NCI-H345 treated with DMSO at 0.1 percent for 48 hours (cell line): ENCODE data around the gene CCN6.
"Not testable (repeated sequence)": the region's sequence is repeated elsewhere in the genome, so short reads cannot be mapped to it uniquely, and the experiment has no call there.

Experiments
- DNase-seq: peaks from one replicate; lab custom pipeline; 2025; ENCODE audit not compliant: unreplicated experiment; lab: John Stamatoyannopoulos, UW

Gene CCN6

DNA sequence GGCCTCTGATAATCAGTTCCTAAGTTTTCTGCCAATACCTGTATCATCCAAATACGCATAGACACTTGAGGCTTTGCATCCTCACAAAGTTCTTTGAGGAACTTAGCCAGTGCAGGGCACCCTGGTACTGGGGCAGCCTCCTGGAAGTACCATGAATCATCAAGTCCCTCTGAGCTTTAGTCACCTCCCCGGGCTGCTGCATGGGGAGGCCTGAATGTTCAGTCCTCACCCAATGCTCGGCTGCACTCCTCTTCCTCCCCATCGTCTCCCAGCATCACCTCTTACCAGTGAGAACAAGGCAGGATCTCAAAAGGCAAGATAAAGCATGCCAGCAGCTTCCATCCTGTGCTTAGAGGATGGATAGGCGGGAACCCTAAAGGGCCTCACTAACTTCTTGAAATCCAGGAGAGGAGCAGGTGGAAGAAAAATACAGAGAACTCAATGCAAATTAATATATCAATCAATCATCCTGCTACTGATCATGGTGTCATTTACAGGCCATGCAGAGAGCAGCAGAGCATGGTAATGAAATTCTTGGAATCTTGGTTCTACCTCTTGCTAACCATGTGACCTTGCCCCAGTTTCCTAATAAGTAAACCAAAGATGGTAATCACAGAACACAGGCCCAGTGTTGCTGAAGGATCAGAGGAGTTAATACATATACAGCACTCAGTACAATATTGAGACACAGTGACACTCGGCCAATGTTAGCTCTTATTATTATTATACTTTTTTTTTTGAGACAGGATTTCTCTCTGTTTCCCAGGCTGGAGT, 4.7 kb upstream of the CCN6 start:
- no peak for DNase-seq

- no peak for DNase-seq
These were observed 3.9 kb upstream of the CCN6 start for GRCh38 chr6:112049996-112050395.

DNA sequence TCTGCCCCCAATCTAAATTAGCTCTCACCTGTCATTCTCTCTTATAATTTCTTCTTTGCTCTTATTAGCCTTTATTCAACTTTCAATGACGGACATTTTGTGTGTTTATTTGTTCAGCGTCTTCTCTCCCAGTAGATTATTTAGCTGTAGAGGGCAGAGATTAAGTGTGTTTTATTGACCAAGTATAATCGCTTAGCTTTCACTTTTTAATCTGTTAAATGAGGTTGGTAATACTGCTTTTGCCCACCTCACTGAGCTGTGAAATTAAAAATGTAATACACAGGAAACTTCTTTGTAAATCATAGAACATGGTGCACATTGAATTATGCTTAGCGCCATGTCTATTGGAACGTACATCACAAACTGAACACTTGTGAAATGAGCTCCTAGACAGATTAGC, 3.5 kb upstream of the CCN6 start:
- DNase-seq = no peak

DNA sequence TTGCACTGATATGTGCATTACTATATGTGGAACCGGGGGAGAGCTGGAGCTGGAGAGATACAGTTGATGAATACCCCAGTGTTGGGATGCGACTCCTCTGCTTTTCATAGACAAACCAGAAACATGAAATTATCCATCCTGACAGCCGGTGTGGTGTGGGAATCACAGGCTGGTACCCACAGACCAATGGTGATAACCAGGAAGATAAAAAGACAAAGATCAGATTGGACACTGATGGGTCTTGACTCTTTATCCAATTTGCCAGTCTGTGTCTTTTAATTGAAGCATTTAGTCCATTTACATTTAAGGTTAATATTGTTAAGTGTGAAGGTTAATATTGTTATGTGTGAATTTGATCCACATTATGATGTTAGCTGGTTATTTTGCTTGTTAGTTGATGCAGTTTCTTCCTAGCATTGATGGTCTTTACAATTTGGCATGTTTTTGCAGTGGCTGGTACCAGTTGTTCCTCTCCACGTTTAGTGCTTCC, 2.6 kb upstream of the CCN6 start:
- not testable (repeated sequence) for DNase-seq

DNA sequence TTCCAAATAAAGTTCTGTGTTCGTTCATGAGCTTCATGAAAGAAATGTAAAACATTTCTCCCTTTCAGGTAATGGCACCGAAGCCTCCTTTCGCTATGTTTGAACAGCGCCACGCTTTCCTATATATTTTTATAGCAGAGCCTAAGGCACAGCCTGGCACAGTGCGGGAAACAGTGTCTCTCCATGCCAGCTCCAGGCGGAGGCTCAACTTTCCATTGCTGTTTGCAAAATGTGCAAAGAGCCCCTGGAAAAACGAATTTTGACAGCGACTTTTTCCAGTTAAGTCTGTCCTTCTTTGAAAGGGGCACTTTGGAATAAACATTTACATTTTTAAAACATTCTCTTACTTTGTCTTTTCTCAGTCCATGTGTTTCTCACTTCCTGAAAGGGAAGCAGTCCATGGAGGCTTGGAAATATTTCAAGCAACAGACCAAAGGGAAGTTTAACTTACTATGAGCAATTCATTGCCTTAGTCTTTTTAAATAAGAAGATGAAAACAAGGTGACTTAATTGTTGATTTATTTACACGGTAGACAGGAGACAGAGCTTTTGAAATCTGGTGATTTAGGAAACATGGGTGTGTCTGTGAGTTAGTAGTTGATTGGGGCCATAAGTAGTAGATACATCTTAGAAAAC, 769 bp downstream of the CCN6 start:
- no peak for DNase-seq

GRCh38 chr6:112058243-112059032, 4.5 kb downstream of the CCN6 start:
- DNase-seq = no peak

- no peak for DNase-seq
These were observed 7.7 kb downstream of the CCN6 start for GRCh38 chr6:112061605-112062004.

DNA sequence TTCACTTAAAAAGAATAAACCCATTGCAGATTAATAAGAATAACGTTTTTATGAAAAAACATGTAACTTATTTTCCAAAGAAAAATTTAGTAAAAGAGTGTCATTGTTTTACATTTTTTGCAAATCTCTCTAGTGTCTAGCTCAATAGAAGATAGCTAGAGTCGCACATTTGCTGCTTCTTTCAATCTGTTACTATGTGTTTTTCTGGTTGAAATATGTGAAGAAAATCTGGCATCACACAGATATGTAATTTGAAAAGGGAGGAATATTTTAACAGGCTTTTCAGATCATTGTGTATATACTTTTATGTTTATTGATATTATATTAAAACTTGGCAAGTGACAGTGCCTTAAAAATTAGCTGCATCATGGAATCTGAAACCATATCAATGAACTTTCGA, 9.1 kb downstream of the CCN6 start:
- DNase-seq = no peak

GRCh38 chr6:112065426-112065986, 11.6 kb downstream of the CCN6 start:
- no peak for DNase-seq

- no peak for DNase-seq
These were observed 12.7 kb downstream of the CCN6 start for GRCh38 chr6:112066606-112067005.

DNA sequence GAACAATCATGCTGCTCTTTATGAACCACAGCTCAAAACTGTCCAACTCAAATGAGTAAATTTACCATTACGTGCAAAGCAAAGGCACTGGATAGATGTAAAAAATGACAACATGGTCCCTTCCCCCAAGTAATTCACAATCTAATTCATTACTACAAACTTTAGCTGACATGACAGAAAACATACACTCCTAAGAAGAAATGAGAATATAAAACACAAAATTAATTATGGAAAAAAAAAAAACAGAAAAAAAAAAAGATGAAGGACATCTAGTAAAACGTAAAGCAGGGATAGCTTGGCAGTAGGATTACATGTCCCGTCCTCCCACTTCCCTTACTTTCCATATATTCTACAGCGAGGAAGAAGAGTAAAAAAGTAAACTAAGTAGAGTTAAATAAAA, 27.7 kb downstream of the CCN6 start:
- no peak for DNase-seq

- DNase-seq = no peak
These were observed 31.6 kb downstream of the CCN6 start for GRCh38 chr6:112085286-112086065.

DNA sequence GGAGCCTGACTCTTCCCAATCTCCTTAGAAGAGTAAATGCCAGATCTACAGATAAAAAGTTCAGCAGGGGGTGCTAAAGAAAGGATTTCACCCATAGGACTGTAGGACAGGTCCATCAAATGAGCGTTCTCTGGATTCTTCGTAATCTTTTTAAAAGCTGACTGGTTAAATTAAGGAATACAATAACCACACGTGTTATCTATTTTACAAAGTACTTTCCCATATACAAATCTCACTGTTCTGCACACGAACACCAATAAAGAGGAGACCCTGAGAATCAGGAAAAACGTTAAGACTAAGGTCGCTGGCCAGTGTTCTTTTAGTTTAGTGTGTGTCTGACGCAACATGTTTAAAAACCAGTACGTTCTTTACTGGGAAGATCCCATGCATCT, 32.8 kb downstream of the CCN6 start:
- peak; percentile 30 for DNase-seq

GRCh38 chr6:112087136-112087911, 33.4 kb downstream of the CCN6 start, which contains the start of the genes FAM229B and TUBE1:
FAM229B (plus strand) TSS chr6:112087591; CDS start chr6:112099284, 11,693 bp downstream.
TUBE1 (minus strand) TSS chr6:112087482; CDS start chr6:112087434, 48 bp downstream.
- DNase-seq = peak; percentile 94

GRCh38 chr6:112087916-112088315, 34.0 kb downstream of the CCN6 start:
- DNase-seq = no peak

- DNase-seq = no peak
These were observed 43.0 kb downstream of the CCN6 start for GRCh38 chr6:112096901-112097300.

GRCh38 chr6:112100561-112100960, 46.7 kb downstream of the CCN6 start:
- no peak for DNase-seq

DNA sequence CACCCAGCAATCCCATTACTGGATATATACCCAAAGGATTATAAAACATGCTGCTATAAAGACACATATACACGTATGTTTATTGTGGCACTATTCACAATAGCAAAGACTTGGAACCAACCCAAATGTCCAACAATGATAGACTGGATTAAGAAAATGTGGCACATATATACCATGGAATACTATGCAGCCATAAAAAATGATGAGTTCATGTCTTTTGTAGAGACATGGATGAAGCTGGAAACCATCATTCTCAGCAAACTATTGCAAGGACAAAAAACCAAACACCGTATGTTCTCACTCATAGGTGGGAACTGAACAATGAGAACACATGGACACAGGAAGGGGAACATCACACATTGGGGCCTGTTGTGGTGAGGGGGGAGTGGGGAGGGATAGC, 52.1 kb downstream of the CCN6 start:
- not testable (repeated sequence) for DNase-seq

GRCh38 chr6:112106562-112106961, 52.7 kb downstream of the CCN6 start:
- DNase-seq = no peak

- DNase-seq = no peak
These were observed 55.4 kb downstream of the CCN6 start for GRCh38 chr6:112109262-112109661.
